CD4-positive, alpha-beta T cell treated with Interleukin-17A for 4 hours (primary cell): ENCODE data around the gene ITGA2.
"Not testable (repeated sequence)": the region's sequence is repeated elsewhere in the genome, so short reads cannot be mapped to it uniquely, and the experiment has no call there.

Source experiments
- DNase-seq: peaks from one replicate; pipeline ENCODE4 v3.0.0-alpha.2; 2020; ENCODE audit warnings: mixed read lengths

The ITGA2 gene

GRCh38 chr5:53109443-53110127 lies 120.4 kb downstream of the ITGA2 start, which contains the start of gene MOCS2:
Gene MOCS2, minus strand, starts transcription at chr5:53109757. Its CDS starts 2,583 bp downstream, at chr5:53107174.
- peak; percentile 94 for DNase-seq

- peak; percentile 16 for DNase-seq
Observed at GRCh38 chr5:53110156-53110555, 121.0 kb downstream of the ITGA2 start.

GRCh38 chr5:53111139-53111538 lies 122.0 kb downstream of the ITGA2 start:
- no peak for DNase-seq

- not testable (repeated sequence) for DNase-seq
Observed at GRCh38 chr5:53112307-53112706, 123.2 kb downstream of the ITGA2 start.

- no peak for DNase-seq
Observed at GRCh38 chr5:53112909-53113308, 123.8 kb downstream of the ITGA2 start.

GRCh38 chr5:53113947-53114346 lies 124.8 kb downstream of the ITGA2 start:
- DNase-seq: no peak

- no peak for DNase-seq
Observed at GRCh38 chr5:53114988-53115387, 125.8 kb downstream of the ITGA2 start.

GRCh38 chr5:53116597-53116996 lies 127.4 kb downstream of the ITGA2 start:
- DNase-seq: no peak

GRCh38 chr5:53118879-53119278 lies 129.7 kb downstream of the ITGA2 start:
- DNase-seq: no peak

GRCh38 chr5:53120165-53120564 lies 131.0 kb downstream of the ITGA2 start:
- DNase-seq: no peak

GRCh38 chr5:53123702-53124101 lies 134.6 kb downstream of the ITGA2 start:
- no peak for DNase-seq

GRCh38 chr5:53126521-53126920 lies 137.4 kb downstream of the ITGA2 start:
- no peak for DNase-seq

- DNase-seq: no peak
Observed at GRCh38 chr5:53127107-53127506, 138.0 kb downstream of the ITGA2 start.

- no peak for DNase-seq
Observed at GRCh38 chr5:53128481-53128880, 139.3 kb downstream of the ITGA2 start.

- no peak for DNase-seq
Observed at GRCh38 chr5:53130266-53130665, 141.1 kb downstream of the ITGA2 start.

- DNase-seq: no peak
Observed at GRCh38 chr5:53133020-53133419, 143.9 kb downstream of the ITGA2 start.
